Activated naive CD8-positive, alpha-beta T cell treated with anti-CD3 and anti-CD28 coated beads, Interleukin-2, amount 10 ng/mL, durations not matched to agents 7 days and 5 days (primary cell): ENCODE data around the gene MSH2. TPM values are rescaled to one million over a fixed set of nuclear protein-coding genes. Genes with fewer than 3 reads are reported as not detected.
A peak's percentile ranks its signal among the peaks of the same experiment; 100 is the strongest.
"Not testable (repeated sequence)": the region's sequence is repeated elsewhere in the genome, so short reads cannot be mapped to it uniquely, and the experiment has no call there.

Experiments
- ATAC-seq: fragments of 150-1000 bp; cut with Tn5 transposase; one replicate; pipeline ENCODE4 v1.10.0; 2021; ENCODE audit warnings: low read depth, moderate library complexity
- POLR2A ChIA-PET: fragments of 350-600 bp; sonication (Branson Sonifier 250); formaldehyde crosslinking; loops from one replicate; lab custom pipeline; 2021; ENCODE audit warnings: antibody characterized with exemption; lab: Charles Lee
- DNase-seq: peaks from one replicate; pipeline ENCODE4 v3.0.0; 2021
- H3K27ac Mint-ChIP-seq: one replicate; pipeline ENCODE4 v1.8.0; 2022; ENCODE audit warnings: mild to moderate bottlenecking, mixed read lengths
- H3K27me3 Mint-ChIP-seq: one replicate; pipeline ENCODE4 v1.8.0; 2022; ENCODE audit warnings: mild to moderate bottlenecking, moderate library complexity, mixed read lengths
- H3K36me3 Mint-ChIP-seq: one replicate; pipeline ENCODE4 v1.8.0; 2021; ENCODE audit warnings: mild to moderate bottlenecking, mixed read lengths
- H3K4me1 Mint-ChIP-seq: one replicate; pipeline ENCODE4 v1.8.0; 2021; ENCODE audit warnings: mixed read lengths
- H3K4me3 Mint-ChIP-seq: one replicate; pipeline ENCODE4 v1.8.0; 2022; ENCODE audit warnings: mild to moderate bottlenecking, moderate library complexity, mixed read lengths
- H3K9me3 Mint-ChIP-seq: one replicate; pipeline ENCODE4 v1.8.0; 2021; ENCODE audit warnings: mixed read lengths
- total RNA-seq, 2 experiments: library from RNA; stranded (reverse); gene quantifications; one replicate each; pipeline ENCODE4 v1.2.3, GENCODE V29; 2021

The MSH2 gene
- total RNA-seq, 2 experiments from 2014 or later, result 43.9 to 46.8 TPM

- ATAC-seq, result no peak
- POLR2A ChIA-PET, result interaction anchor here (0.5 kb wide), 1 partner anchor 443 kb away, joined by 5 read pairs; no protein-coding TSS in a partner anchor
- H3K27me3 Mint-ChIP-seq, result no peaks in the 10 kb centered on the region
- H3K9me3 Mint-ChIP-seq, result no peaks in the 10 kb centered on the region
- no peak for DNase-seq
- H3K36me3 Mint-ChIP-seq, result peaks cover 22% of the 10 kb centered on the region
- no peak overlapping the region for H3K4me3 Mint-ChIP-seq
- no peak overlapping the region for H3K27ac Mint-ChIP-seq
- H3K4me1 Mint-ChIP-seq, result peaks cover 1% of the 10 kb centered on the region
Measured at GRCh38 chr2:47422560-47422959, 19.6 kb downstream of the MSH2 start.

GRCh38 chr2:47426786-47427185 lies 23.8 kb downstream of the MSH2 start:
- DNase-seq (no peak), ATAC-seq (no peak)
- no peaks in the 10 kb centered on the region for H3K4me1 Mint-ChIP-seq
- POLR2A ChIA-PET, result no interaction called here
- no peaks in the 10 kb centered on the region for H3K9me3 Mint-ChIP-seq
- no peak overlapping the region for H3K4me3 Mint-ChIP-seq
- H3K27me3 Mint-ChIP-seq, result no peaks in the 10 kb centered on the region
- peaks cover 26% of the 10 kb centered on the region for H3K36me3 Mint-ChIP-seq
- H3K27ac Mint-ChIP-seq, result no peak overlapping the region

GRCh38 chr2:47429795-47430194 lies 26.8 kb downstream of the MSH2 start:
- Mint-ChIP-seq H3K27me3 (no peaks in the 10 kb centered on the region), H3K9me3 (no peaks in the 10 kb centered on the region), H3K27ac (no peak overlapping the region), H3K36me3 (peaks cover 28% of the 10 kb centered on the region), H3K4me3 (no peak overlapping the region), H3K4me1 (no peaks in the 10 kb centered on the region)
- POLR2A ChIA-PET, result no interaction called here
- ATAC-seq (no peak), DNase-seq (no peak)

- H3K4me3 Mint-ChIP-seq, H3K27me3 Mint-ChIP-seq, H3K4me1 Mint-ChIP-seq, DNase-seq, ATAC-seq, H3K9me3 Mint-ChIP-seq, H3K27ac Mint-ChIP-seq, POLR2A ChIA-PET: not testable (repeated sequence)
- peaks cover 30% of the 10 kb centered on the region for H3K36me3 Mint-ChIP-seq
Measured at GRCh38 chr2:47433006-47433405, 30.1 kb downstream of the MSH2 start.

- H3K27me3 Mint-ChIP-seq, H3K27ac Mint-ChIP-seq, H3K4me1 Mint-ChIP-seq, H3K9me3 Mint-ChIP-seq, POLR2A ChIA-PET, DNase-seq, H3K4me3 Mint-ChIP-seq, ATAC-seq: not testable (repeated sequence)
- peaks cover 32% of the 10 kb centered on the region for H3K36me3 Mint-ChIP-seq
Measured at GRCh38 chr2:47433445-47433844, 30.5 kb downstream of the MSH2 start.

GRCh38 chr2:47437287-47437686 lies 34.3 kb downstream of the MSH2 start:
- POLR2A ChIA-PET, result no interaction called here
- H3K9me3 Mint-ChIP-seq, result no peaks in the 10 kb centered on the region
- ATAC-seq, result no peak
- no peak for DNase-seq
- H3K27me3 Mint-ChIP-seq, result no peaks in the 10 kb centered on the region
- no peaks in the 10 kb centered on the region for H3K4me1 Mint-ChIP-seq
- no peak overlapping the region for H3K27ac Mint-ChIP-seq
- H3K4me3 Mint-ChIP-seq, result no peak overlapping the region
- peaks cover 19% of the 10 kb centered on the region for H3K36me3 Mint-ChIP-seq

GRCh38 chr2:47438106-47438505 lies 35.1 kb downstream of the MSH2 start:
- H3K4me1 Mint-ChIP-seq, result no peaks in the 10 kb centered on the region
- H3K36me3 Mint-ChIP-seq, result peaks cover 21% of the 10 kb centered on the region
- POLR2A ChIA-PET, result no interaction called here
- DNase-seq (no peak), ATAC-seq (no peak)
- no peaks in the 10 kb centered on the region for H3K27me3 Mint-ChIP-seq
- no peaks in the 10 kb centered on the region for H3K9me3 Mint-ChIP-seq
- H3K4me3 Mint-ChIP-seq, result no peak overlapping the region
- H3K27ac Mint-ChIP-seq, result no peak overlapping the region

- POLR2A ChIA-PET, result no interaction called here
- peaks cover 21% of the 10 kb centered on the region for H3K36me3 Mint-ChIP-seq
- H3K27me3 Mint-ChIP-seq, result no peaks in the 10 kb centered on the region
- H3K27ac Mint-ChIP-seq, result no peak overlapping the region
- no peaks in the 10 kb centered on the region for H3K9me3 Mint-ChIP-seq
- no peak for DNase-seq
- H3K4me1 Mint-ChIP-seq, result no peaks in the 10 kb centered on the region
- ATAC-seq, result no peak
- H3K4me3 Mint-ChIP-seq, result no peak overlapping the region
Measured at GRCh38 chr2:47438783-47439182, 35.8 kb downstream of the MSH2 start.

GRCh38 chr2:47451790-47452189 lies 48.8 kb downstream of the MSH2 start:
- no peak for DNase-seq
- peaks cover 38% of the 10 kb centered on the region for H3K36me3 Mint-ChIP-seq
- POLR2A ChIA-PET, result no interaction called here
- H3K9me3 Mint-ChIP-seq, result no peaks in the 10 kb centered on the region
- H3K4me1 Mint-ChIP-seq, result no peaks in the 10 kb centered on the region
- H3K4me3 Mint-ChIP-seq, result no peak overlapping the region
- H3K27ac Mint-ChIP-seq, result no peak overlapping the region
- no peaks in the 10 kb centered on the region for H3K27me3 Mint-ChIP-seq
- ATAC-seq, result no peak

- POLR2A ChIA-PET, result no interaction called here
- ATAC-seq, result no peak
- no peak for DNase-seq
- Mint-ChIP-seq H3K4me3 (no peak overlapping the region), H3K9me3 (no peaks in the 10 kb centered on the region), H3K27me3 (no peaks in the 10 kb centered on the region), H3K27ac (peak overlapping the region; percentile 5), H3K36me3 (peaks cover 43% of the 10 kb centered on the region), H3K4me1 (peaks cover 4% of the 10 kb centered on the region)
Measured at GRCh38 chr2:47452761-47453160, 49.8 kb downstream of the MSH2 start.

- not testable (repeated sequence) for DNase-seq
Measured at GRCh38 chr2:47454818-47455217, 51.9 kb downstream of the MSH2 start.

GRCh38 chr2:47455411-47455810 lies 52.5 kb downstream of the MSH2 start:
- H3K9me3 Mint-ChIP-seq, result no peaks in the 10 kb centered on the region

More at GRCh38 chr2:47454818-47455217, 51.9 kb downstream of the MSH2 start:
- Mint-ChIP-seq H3K36me3 (peaks cover 45% of the 10 kb centered on the region), H3K4me1 (peaks cover 17% of the 10 kb centered on the region)
- H3K27ac Mint-ChIP-seq, ATAC-seq, H3K4me3 Mint-ChIP-seq, H3K9me3 Mint-ChIP-seq, H3K27me3 Mint-ChIP-seq, POLR2A ChIA-PET: not testable (repeated sequence)

GRCh38 chr2:47456851-47457250 lies 53.9 kb downstream of the MSH2 start:
- Mint-ChIP-seq H3K27ac (no peak overlapping the region), H3K9me3 (no peaks in the 10 kb centered on the region), H3K27me3 (no peaks in the 10 kb centered on the region), H3K4me3 (no peak overlapping the region), H3K36me3 (peaks cover 43% of the 10 kb centered on the region), H3K4me1 (peaks cover 18% of the 10 kb centered on the region)
- POLR2A ChIA-PET, result no interaction called here
- ATAC-seq, result no peak
- DNase-seq, result no peak

More at GRCh38 chr2:47455411-47455810, 52.5 kb downstream of the MSH2 start:
- no peak overlapping the region for H3K4me3 Mint-ChIP-seq
- H3K27ac Mint-ChIP-seq, result no peak overlapping the region
- H3K4me1 Mint-ChIP-seq, result peaks cover 18% of the 10 kb centered on the region
- ATAC-seq (no peak), DNase-seq (no peak)
- POLR2A ChIA-PET, result no interaction called here
- H3K36me3 Mint-ChIP-seq, result peaks cover 50% of the 10 kb centered on the region
- H3K27me3 Mint-ChIP-seq, result no peaks in the 10 kb centered on the region

GRCh38 chr2:47457268-47457667 lies 54.3 kb downstream of the MSH2 start:
- Mint-ChIP-seq H3K27ac (no peak overlapping the region), H3K9me3 (no peaks in the 10 kb centered on the region), H3K4me1 (peaks cover 18% of the 10 kb centered on the region), H3K27me3 (no peaks in the 10 kb centered on the region), H3K4me3 (no peak overlapping the region), H3K36me3 (peaks cover 44% of the 10 kb centered on the region)
- POLR2A ChIA-PET, result no interaction called here
- ATAC-seq (no peak), DNase-seq (no peak)

GRCh38 chr2:47459021-47459420 lies 56.1 kb downstream of the MSH2 start:
- peaks cover 18% of the 10 kb centered on the region for H3K4me1 Mint-ChIP-seq
- H3K27ac Mint-ChIP-seq, result peak overlapping the region; percentile 69
- DNase-seq, result no peak
- H3K4me3 Mint-ChIP-seq, result peak overlapping the region; percentile 41
- ATAC-seq, result no peak
- H3K36me3 Mint-ChIP-seq, result peaks cover 48% of the 10 kb centered on the region
- H3K9me3 Mint-ChIP-seq, result no peaks in the 10 kb centered on the region
- H3K27me3 Mint-ChIP-seq, result no peaks in the 10 kb centered on the region
- POLR2A ChIA-PET, result no interaction called here
